Activated CD8-positive, alpha-beta memory T cell treated with anti-CD3 and anti-CD28 coated beads for 1 hour (primary cell): ENCODE results near the gene C16orf46.

Source experiments
- DNase-seq, 2 donors: peaks; one replicate each; pipeline ENCODE4 v3.0.0-alpha.2; 2020; ENCODE audit warnings: low read depth in 1 of 2; ENCODE audit errors: extremely low read depth in 1 of 2

Gene C16orf46

DNA sequence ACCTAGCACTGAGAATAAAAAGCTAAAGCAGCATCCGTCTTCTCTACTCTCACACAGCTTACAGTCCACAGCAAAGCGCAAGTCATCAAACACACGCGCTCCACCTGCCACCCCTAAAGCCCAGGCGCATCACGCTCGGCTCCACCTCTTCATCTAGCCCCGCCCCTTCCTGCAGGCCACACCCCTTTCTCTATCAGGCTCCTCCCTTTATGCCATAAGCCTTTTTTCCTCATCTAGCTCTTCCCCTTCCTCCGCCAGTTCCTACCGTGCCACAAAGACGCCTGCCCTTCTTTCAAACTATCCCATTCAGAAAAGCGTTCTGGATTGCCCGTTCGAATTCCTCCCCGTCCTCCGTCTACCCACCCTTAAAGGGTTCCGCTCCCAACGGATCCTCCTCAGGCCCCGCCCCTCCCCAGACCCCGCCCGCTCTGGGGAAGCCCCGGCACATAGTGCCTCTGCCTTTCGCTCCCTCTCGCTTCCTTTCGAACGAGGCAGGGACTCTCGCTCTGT, 417 bp downstream of the C16orf46 start:
- DNase-seq, result peak; percentile 77 to 86

DNA sequence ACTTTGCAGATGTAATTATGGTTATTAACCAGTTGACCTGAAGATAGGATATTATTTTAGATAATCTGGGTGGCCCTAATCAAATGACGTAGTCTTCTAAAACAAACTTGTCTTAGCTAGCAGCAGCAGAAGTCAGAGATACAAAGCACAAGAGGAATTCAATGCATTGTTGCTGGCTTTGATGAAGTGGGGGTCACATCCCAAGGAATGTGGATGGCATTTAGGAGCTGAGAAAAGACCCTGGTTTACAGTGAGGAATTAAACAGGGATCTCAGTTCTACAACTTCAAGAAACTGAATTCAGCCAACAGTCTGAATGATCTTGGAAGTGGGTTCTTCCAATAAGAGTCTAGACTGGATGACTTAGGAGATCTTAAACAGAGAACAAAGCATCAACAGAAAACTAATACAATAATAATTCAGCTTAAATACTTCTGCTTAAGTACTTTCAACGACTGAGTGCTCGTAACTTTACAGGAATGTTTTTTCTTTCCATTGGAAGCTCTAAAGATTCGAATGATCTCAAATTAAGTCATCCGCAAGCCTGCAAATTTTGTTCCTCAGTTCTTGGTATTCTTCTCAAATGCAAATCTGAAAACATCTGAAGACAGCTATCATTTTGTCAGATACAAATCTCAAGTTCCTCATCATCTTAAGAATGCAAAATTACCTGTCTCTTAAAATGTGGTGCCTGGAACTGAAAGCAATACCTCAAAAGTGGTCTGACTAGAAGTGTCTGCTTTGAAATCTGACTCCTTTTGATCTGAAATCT, 3.3 kb downstream of the C16orf46 start:
- no peak for DNase-seq

DNA sequence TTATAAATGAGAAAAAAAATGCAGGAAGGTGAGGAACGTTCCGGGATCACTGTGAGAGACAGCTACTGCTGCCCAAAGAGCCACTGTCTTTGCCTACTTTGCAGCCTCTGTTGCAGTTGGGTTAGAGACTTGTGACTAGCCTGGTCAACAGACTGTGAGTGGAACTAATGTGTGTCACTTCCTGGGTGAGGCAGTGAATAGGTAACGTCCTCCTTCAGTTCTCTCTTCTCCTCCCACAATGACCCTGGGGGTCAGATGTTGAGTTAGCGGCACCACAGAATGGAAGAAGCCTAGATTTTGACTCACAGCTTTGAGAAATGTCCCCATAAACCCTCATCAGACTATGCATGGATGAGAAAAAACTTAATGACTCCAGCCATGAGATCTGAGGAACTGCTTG, 5.2 kb downstream of the C16orf46 start:
- DNase-seq, result no peak

DNA sequence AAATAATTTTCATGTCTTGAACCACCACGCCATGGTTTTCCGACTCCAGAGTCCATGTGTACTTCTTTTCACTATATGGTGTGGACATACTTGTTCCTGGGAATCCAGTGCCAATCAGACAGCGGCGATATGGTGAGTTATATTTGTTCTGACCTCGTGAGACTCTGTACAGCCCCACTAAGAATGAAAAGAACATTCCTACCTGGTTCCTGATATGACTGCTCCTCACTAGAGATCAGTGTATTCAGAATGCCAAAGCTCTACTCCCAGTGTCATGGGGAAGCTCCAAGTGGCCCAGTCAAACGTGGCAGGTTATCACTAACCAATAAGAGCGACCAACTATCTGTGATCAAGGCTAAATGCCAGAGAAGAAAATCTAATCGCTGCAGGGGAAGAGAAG, 6.1 kb downstream of the C16orf46 start:
- no peak for DNase-seq

DNA sequence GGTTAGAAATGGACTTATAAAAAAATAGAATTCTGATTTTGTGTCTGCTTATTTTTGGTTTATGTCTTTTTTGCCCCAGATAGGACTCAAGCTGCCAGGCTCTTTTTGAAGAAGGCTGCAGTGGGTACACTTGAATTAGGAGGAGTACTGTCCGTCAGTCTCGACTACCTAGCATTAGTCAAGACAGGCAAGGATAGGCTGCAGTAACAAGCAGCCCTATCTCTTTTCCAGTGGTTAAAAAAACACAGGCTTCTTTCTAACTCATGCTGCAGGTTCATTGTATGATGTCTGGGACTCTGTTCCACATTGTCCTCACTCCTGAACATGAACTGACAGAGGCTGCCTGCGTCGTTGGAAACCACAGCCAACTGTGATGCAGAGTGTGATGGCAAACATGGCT, 8.0 kb downstream of the C16orf46 start:
- DNase-seq, result no peak

DNA sequence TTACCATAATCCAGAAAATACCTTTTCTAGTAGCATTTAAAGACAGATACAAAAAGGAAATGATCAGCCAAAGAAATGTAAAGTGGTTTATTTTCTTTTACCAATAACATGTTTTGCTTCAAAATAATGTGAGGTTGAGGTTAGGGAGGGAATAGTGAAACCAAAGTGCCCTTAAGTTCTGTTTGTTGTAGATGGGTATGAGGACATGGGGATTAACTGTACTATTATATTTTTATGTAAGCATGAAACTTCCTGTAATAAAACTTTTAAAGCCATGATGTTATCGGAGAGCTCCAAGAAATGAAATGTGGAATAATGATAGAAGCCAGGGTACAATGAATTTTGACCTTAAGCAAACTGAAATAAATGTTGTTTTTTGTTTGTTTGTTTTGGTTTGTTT, 9.9 kb downstream of the C16orf46 start:
- DNase-seq, result no peak

DNA sequence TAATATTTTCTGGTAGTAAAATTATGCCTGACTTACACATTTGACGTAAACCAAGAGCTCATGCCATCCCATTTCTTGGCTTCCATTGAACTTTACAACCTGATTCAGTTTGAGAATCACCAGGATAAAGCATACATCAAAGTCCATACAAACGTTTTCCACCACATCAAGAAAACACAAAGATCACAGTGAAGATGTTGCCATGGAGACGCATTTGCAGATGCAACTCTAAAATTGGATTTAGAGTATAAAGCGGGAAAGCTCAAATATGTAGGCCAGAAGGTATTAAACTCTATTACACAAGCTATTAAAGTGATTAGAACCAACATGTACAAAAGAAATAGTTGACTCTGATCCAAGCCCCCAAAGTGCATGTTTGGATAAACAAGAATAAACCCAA, 10.4 kb downstream of the C16orf46 start:
- DNase-seq, result no peak

DNA sequence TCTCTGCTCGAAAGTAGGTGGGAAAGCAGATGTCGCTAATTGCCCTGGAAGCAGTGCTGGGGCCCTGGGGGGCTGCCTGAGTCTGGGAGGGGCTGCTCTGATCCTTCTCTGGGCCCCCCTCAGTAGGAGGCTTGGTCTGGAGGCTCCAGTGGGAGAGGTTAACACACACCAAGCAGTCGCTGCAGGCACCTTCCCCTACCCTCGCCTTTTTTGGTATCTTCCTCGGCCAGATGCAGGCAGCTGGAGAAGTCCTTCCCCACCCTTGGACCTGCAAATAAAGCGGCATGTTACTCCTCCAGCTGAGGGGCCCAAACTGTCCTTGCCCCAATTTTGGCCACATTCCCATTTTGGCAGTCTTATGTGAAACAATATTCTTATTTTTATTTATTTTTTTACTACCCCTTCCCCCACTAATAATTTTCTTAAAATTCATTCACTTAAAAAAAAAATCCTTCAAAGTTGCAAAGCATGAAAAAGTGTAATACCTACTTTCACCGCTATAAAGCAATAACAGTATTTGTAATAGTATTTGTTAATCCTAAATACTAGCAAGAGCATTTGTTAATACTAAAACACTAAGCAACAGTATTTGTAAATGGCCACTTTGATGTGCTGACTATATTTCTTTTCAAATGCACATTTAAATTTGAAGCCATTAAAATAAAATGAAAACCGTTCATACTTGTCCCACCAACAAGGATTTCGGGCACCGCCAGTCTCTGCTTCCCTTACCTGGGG, 15.0 kb downstream of the C16orf46 start:
- DNase-seq, result no peak

DNA sequence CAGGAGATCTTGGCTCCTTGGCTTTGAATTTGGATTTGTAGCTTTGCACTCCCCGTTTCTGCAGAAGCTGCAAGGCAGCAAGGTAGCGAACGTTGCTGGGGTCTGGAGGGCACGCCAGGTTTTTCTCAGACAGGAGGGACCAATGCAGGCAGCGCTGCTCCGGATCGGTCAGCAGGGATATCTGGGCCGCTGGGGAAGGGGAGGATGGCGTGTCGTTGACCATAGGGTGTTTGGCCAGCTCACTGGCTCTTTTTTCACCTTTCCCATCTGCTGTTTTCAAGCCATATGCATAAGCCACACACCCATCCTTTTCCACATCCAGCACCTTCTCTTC, 15.8 kb downstream of the C16orf46 start:
- no peak for DNase-seq

DNA sequence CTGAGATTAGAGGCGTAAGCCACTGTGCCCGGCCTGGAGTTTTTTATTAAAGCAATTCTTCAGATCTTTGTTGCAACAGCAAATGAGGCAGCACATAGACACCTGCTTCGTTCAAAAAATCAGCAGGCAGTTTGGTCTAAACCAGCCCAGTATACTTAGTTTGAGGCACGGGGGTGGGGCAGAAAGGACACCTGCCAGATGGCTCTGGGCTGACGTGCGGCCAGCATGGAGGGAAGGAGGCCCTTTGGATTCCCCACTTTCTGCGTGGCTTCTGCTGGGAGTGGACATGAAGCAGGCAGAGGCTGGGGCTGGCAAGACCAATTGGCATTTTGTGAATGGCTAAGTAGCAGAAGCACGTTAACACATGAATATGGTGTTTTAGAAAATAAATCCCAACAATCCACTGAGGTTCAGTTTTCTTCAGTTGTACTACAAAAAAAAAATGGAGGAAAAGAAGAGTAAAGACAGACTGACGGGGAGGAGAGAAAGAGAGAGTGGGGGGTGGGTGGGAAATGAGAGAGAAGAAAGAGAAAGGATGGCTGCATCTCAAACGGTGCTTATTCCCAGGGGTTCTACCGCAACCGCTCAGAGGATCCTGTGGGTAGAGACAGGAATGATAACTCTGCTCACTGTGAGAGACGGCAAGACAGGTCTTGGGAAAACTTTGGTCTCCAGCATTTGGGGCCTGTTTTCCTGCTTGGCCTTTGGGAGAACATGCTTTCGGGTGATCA, 16.3 kb downstream of the C16orf46 start:
- no peak for DNase-seq

DNA sequence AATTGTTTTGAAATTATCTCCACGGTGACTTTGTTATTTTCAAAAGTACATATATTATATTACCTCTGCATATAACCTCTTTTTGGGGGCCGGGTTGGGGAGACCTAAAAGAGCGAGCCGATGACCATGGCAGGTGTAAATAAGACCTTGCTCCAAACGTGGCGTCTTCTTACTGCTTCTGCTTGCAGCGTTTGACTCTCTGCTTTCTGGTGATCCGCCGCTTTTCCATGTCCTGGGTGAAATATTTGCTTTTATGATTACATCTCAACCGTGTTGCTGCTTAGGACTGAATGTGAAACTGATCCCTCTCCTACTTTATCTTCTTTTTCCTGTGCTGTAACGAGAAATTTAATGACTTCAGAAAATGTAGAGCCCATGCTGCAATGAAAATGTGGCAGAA, 23.3 kb downstream of the C16orf46 start:
- DNase-seq, result no peak

DNA sequence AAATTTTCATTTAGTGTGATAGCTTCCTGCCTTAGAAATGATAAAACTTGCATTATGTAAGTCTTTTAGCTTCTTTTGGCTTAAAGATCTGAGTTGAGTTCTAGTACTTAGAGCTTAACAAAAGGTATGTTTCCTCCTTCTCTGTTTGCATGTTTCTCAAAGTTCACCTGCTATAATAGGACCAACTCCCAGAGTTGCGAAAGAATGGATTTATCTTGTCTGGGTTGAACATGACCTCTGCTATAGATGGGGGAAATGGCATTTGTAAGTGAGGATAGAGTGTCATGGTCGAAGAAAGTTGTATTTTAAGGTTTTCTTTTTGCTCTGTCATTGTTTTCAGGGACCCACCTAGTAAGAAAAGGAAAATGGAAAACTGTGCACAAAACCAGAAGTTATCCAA, 34.2 kb downstream of the C16orf46 start:
- DNase-seq, result no peak

DNA sequence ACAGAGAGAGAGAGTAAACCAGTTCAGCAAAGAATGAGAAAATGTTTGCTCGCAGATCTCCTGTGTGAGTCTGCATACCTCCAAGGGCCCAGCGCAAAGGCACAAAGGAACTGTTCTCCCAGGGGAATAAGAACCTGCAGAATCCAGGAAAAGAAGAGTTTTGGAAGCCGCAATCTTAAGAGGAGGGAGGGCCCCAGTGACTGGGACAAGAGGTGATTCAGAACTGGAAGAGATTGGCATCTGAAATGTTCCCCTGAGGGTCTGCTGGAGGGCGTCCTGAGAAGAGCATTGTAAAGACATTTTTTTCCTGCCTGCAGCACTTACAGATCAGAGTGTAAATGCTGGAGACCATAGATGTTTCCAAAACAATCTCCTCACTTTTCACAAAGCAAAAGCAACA, 35.3 kb downstream of the C16orf46 start:
- DNase-seq, result no peak

DNA sequence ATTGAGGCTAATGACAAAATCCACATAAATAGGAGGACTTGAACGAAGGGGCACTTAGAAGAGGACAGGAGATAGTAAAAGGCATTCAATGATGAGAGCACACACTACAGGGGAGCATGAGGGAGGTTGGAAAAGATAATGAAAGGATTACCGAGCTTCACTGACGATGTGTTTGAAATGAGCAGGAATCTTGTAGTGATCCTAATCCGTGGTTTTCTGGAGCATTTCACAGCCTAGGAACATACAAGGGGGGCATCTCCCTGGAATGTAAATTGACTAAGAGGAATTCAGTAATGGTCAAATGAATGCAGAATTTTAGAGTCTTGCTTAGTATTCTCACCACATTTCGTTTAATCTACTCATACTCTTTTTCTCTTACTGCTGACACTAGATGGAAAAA, 36.2 kb downstream of the C16orf46 start:
- no peak for DNase-seq

DNA sequence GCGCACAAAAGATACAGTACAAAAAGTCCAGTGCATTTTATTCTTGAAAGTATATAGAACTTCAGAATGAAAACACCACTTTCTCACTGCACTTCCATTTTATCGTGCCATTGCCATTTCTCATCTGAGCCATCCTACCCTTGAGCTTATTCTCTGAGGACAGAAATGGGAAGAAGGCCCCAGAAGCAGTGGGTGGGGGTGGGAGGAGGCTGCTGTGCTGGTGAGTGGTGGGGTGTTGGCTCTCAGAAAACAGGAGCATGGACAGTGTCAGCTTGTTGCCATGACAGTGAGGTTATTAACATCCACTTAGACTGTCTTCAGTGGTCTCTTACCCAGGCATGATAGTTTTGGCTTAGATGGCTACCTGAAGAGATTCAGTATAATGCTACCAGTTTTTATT, 36.9 kb downstream of the C16orf46 start:
- DNase-seq, result no peak

DNA sequence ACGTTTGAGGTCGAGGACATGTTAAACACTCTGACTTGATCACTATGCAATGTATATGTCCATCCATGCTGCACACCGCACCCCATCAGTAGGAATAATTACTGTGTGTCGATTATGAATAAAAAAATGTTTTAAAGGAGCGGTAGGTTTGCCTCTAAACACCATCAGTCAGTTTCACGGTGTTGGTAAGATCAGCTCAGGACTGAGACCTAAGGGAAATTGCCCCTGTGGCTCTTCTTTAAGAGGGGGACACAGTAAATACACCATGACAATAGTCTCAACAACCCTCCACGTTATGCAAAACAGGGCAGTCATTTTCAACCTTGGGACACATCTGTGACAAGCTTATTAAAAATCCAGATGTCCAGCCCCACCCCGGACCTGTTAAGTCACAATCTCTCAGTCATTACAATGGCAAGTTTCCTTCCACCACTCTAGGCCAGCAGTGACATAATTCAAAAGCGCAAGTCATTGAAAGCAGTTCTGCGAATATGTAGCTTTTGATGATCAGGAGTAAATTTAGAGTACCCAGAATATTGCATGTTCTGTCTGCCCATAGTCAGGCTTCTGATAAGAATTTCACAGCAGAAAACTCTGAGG, 40.2 kb downstream of the C16orf46 start:
- DNase-seq, result no peak

DNA sequence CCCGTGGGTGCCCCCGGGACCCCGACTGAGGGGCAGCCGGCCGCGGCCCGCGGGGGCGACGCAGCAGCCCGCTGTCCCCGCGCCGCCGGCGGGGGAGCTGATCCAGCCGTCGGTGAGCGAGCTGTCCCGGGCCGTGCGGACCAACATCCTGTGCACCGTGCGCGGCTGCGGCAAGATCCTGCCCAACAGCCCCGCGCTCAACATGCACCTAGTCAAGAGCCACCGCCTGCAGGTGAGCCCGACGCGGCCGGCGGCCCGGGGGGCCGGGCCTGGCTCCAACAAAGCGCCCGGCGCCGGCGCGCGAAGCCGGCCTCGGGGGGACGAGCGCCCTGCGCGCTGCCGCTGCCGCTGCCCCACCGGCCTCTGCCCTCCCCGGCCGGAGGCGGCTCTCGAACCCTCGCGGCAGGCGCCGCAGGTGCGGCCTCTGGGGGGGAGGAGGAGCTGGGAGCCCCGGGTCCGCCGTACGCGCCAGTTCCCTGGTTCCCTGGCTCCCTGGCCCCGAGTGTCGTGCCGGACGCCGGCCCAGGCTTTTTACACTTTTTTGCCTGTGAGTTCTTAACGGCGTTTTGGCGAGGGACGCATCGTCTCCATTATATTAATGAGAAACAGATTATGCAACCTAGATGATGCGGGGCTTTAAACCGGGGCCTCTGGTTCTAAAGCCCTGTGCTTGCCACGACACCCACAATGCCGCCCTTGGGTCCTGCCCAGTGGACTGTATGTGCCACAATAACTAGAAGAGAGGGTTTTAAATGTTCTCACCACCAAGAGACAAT, 40.9 kb downstream of the C16orf46 start:
- no peak for DNase-seq

DNA sequence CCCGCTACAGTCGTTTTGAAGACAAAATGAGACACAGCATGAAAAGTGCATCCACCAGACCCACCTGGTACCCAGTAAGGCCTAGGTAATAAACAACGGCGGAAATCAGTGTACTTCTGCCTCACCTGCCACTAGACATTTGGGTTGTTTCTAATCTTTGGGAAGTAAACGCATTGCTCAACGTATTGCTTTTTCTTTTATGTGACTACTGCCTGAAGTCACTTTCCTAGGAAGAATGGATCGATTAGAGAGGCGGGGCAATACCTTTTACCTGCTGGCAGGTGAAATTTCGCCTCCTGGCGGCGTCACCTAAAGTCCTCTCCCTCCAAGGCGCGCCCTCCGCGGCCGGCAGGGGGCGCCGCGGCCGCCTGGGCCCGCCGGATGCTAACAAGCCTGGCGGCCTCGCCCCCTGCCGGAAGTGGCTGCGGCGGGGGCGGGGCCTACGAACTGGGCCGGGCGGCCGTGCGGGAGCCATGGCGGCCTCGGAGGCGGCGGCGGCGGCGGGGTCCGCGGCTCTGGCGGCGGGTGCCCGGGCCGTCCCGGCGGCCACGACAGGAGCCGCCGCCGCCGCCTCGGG, 41.6 kb downstream of the C16orf46 start, which contains the start of gene ATMIN:
TSS of gene ATMIN (plus strand) at position 445 of the 577 bp plus-strand sequence. CDS start at position 474, 29 bp downstream.
- DNase-seq, result peak; percentile 54 to 87

DNA sequence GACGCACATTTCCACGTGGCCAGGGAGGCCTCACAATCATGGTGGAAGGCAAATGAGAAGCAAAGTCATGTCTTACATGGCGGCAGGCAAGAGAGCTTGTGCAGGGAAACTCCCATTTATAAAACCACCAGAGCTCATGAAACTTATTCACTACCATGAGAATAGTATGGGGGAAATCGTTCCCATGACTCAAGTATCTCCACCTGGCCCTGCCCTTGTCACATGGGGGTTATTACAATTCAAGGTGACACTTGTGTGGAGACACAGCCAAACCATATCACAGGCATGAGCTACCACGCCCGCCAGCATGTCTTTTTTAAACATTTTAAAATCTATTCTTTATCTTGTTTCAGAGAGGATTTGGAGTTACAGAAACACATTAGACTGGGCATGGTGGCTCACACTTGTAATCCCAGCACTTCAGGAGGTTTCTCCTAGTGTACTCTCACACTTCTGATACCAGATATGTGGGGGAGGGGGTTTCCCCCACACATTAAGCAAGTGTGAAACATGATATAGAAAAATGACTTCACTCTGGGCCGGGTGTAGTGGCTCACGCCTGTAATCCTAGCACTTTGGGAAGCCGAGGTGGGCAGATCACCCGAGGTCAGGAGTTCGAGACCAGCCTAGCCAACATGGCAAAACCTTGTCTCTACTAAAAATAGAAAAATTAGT, 47.0 kb downstream of the C16orf46 start:
- no peak for DNase-seq

DNA sequence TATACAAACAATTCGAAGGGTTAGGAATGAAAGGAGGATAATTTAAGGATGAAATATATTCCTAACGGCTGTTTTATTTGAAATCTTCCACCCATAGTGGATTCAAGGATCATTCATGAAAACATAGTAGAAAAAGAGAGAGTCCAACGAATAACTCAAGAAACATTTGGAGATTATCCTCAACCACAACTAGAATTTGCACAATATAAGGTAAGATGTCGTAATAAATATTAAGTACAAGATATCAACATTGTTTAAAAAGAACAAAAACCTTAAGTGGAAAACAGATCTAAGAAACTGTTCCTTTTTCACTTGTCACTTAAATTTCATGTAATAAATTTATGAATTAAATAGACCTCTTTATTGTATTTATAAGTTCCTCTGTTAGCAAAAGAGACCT, 50.6 kb downstream of the C16orf46 start:
- DNase-seq, result no peak
